Measurements from ENCODE around the gene OR52W1.

- no peak for TF ChIP-seq CTCF (IDR thresholded peaks at IDR 0.05)
- TF ChIP-seq POLR2A (IDR thresholded peaks at IDR 0.05) = no peak
Observed at GRCh38 chr11:6216501-6216900, 17.5 kb downstream of the OR52W1 start.

All from lower leg skin (tissue), 3 donors.